GM12874 (cell line): ENCODE measurements around the gene RASGRP3.

Source experiments
- TF ChIP-seq, protein P1 (sequence below): IDR thresholded peaks from 2 replicates; pipeline ENCODE4 v1.5.1; 2011; ENCODE audit warnings: low read depth, mild to moderate bottlenecking, control low read depth, low read length, moderate library complexity; ENCODE audit not compliant: insufficient read depth

Gene RASGRP3

DNA sequence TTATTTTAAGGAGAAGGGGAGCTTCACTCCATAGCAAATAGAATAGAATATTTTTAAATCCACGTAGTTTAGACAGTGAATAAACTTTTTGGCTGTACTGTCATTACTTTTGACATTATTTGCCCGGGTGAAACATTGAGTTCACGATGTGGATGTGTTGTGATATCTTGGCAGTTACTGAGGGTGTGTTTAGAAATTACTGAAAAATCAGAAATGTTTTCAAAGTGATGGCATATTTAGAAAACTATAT is 123.4 kb downstream of the RASGRP3 start:
- TF ChIP-seq, protein P1, sequence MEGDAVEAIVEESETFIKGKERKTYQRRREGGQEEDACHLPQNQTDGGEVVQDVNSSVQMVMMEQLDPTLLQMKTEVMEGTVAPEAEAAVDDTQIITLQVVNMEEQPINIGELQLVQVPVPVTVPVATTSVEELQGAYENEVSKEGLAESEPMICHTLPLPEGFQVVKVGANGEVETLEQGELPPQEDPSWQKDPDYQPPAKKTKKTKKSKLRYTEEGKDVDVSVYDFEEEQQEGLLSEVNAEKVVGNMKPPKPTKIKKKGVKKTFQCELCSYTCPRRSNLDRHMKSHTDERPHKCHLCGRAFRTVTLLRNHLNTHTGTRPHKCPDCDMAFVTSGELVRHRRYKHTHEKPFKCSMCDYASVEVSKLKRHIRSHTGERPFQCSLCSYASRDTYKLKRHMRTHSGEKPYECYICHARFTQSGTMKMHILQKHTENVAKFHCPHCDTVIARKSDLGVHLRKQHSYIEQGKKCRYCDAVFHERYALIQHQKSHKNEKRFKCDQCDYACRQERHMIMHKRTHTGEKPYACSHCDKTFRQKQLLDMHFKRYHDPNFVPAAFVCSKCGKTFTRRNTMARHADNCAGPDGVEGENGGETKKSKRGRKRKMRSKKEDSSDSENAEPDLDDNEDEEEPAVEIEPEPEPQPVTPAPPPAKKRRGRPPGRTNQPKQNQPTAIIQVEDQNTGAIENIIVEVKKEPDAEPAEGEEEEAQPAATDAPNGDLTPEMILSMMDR = no peak

DNA sequence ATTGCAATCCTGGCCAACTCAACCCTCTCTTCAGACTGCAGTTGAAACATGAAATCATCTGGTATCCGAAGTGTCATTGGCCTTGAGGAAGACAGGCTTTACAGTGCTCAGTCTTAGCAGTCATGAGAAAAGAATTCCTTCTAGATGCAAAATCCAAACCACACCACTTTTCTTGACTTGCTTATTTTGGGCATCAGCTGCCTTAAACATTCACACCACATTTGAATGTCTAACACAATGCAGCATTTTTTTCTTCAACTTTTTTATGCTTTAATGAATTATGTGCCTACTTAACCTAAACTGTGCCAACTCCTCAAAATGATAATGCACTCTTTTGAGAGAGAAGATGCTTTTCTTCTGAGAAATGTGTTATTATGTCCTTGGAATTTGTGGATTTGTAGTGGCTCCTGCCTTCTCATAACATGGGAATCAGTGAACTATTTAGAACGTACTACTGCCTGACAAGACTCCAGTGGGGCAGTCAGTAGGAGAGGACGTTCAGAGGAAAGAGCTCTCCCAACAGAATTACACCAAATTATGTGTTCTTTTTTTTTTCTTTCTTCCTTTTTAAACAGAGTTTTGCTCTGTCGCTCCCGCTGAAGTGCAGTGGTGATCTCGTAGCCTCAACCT is 125.9 kb downstream of the RASGRP3 start:
- TF ChIP-seq, protein P1 = no peak

- TF ChIP-seq, protein P1 = no peak
These were observed 127.0 kb downstream of the RASGRP3 start for GRCh38 chr2:33603416-33603815.

- TF ChIP-seq, protein P1 = no peak
These were observed 128.6 kb downstream of the RASGRP3 start for GRCh38 chr2:33605056-33605455.

GRCh38 chr2:33606100-33606499 is 129.7 kb downstream of the RASGRP3 start:
- TF ChIP-seq, protein P1 = no peak

DNA sequence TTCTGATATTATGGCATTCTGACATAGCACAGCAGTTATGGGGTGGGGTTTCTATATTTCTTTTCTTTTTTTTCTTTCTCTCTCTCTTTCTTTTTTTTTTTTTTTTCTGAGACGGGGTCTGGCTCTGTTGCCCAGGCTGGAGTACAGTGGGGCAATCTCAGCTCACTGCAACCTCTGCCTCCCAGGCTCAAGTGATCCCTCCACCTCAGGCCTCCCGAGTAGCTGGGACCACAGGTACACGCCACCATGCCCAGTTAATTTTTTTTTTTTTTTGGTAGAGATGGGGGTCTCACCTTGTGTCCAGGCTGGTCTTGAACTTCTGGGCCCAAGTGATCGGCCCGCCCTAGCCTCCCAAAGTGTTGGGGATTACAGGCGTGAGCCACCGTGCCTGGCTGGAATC is 130.2 kb downstream of the RASGRP3 start:
- TF ChIP-seq, protein P1 = no peak

DNA sequence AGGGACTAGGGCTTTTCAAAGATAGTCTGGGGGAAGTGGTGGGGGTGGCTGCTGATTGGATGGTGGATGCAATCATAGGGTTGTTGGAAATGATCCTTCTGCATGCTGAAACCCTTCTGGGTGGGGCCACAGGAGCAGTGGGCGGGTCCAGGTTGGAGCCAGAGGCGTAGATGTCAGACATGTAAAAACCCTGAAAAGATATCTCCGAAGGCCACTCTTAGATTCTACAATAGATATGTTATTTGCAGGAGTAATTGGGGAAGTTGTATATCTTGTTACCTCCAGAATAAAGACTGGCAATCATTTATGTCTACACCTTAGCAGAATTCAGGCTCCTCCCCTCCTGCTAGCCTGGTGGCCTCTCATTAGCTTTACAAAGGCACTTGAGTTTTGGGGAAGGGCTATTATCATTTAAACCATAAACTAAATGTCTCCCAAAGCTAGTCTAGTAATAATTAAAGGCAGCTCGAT is 130.8 kb downstream of the RASGRP3 start:
- TF ChIP-seq, protein P1 = no peak
